ENCODE measurements around the gene ANKS3.

DNA sequence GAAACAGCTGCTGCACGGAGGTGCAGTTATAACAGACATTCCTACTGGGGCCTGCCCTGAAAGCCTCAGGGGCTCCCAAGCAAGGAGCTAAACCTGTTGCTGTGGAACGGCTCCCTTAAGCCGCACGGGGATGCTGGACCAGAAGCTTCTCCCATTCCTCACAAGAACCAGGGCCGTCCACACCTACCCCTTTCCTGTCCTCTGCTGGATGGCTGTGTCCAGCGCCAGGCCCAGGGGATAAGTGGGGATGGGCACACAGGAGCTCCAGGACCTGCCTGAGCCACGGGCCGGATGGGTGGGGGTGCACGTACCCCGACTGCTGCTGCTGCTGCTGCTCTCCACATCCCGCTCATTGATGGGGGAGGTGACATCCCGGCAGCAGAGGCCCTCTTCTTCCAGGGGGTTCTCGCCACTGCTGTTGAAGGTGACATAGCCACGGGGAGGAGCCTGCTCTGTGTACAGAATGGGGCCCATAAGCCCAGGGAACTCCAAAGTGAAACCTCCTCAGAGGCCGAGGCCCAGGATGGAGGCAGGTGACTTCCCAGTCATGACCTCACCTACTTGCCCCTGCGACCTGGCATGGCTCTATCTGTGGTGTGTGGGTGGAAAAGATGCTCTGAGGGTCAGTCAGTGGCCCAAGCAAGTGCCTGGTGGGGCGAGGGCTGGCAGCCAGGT lies 32.1 kb downstream of the ANKS3 start:
- TF ChIP-seq SIN3A (IDR thresholded peaks at IDR 0.05; ENCODE audit: borderline replicate concordance, low read depth, low read length) (no peak), SMC3 (IDR thresholded peaks at IDR 0.05; ENCODE audit: low read depth, low read length) (no peak), POLR2AphosphoS5 (IDR thresholded peaks at IDR 0.05; ENCODE audit: low read depth, low read length) (no peak), JUND (IDR thresholded peaks at IDR 0.05) (no peak), MXI1 (IDR thresholded peaks at IDR 0.05; ENCODE audit: low read depth, low read length) (no peak), RAD21 (IDR thresholded peaks at IDR 0.05; ENCODE audit: low read length) (no peak)
- TF ChIP-seq, protein P1, sequence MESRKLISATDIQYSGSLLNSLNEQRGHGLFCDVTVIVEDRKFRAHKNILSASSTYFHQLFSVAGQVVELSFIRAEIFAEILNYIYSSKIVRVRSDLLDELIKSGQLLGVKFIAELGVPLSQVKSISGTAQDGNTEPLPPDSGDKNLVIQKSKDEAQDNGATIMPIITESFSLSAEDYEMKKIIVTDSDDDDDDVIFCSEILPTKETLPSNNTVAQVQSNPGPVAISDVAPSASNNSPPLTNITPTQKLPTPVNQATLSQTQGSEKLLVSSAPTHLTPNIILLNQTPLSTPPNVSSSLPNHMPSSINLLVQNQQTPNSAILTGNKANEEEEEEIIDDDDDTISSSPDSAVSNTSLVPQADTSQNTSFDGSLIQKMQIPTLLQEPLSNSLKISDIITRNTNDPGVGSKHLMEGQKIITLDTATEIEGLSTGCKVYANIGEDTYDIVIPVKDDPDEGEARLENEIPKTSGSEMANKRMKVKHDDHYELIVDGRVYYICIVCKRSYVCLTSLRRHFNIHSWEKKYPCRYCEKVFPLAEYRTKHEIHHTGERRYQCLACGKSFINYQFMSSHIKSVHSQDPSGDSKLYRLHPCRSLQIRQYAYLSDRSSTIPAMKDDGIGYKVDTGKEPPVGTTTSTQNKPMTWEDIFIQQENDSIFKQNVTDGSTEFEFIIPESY (IDR thresholded peaks at IDR 0.05; ENCODE audit: borderline replicate concordance, low read depth) = no peak
- TF ChIP-seq, protein P2, sequence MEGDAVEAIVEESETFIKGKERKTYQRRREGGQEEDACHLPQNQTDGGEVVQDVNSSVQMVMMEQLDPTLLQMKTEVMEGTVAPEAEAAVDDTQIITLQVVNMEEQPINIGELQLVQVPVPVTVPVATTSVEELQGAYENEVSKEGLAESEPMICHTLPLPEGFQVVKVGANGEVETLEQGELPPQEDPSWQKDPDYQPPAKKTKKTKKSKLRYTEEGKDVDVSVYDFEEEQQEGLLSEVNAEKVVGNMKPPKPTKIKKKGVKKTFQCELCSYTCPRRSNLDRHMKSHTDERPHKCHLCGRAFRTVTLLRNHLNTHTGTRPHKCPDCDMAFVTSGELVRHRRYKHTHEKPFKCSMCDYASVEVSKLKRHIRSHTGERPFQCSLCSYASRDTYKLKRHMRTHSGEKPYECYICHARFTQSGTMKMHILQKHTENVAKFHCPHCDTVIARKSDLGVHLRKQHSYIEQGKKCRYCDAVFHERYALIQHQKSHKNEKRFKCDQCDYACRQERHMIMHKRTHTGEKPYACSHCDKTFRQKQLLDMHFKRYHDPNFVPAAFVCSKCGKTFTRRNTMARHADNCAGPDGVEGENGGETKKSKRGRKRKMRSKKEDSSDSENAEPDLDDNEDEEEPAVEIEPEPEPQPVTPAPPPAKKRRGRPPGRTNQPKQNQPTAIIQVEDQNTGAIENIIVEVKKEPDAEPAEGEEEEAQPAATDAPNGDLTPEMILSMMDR (IDR thresholded peaks at IDR 0.05) = no peak
